Body of pancreas (tissue), 4 donors: ENCODE data around the gene NKIRAS2.
"Not testable (repeated sequence)": the region's sequence is repeated elsewhere in the genome, so short reads cannot be mapped to it uniquely, and the experiment has no call there.

Source experiments
- CTCF ChIP-seq, 7 experiments: fragments of 450-650 bp in 4 of 7; fragments of 200-600 bp in 3 of 7; sonication (generic) in 3 of 7; IDR thresholded peaks; one replicate each; pipeline ENCODE4 v1.5.1; 2016 to 2019; ENCODE audit warnings: antibody characterized with exemption in 7 of 7
- POLR2A ChIP-seq, 3 donors: fragments of 450-650 bp; IDR thresholded peaks; one replicate each; pipeline ENCODE4 v1.6.1; 2016; ENCODE audit warnings: antibody characterized with exemption in 3 of 3, mild to moderate bottlenecking in 2 of 3

GRCh38 chr17:42013740-42014139, 6.2 kb upstream of the NKIRAS2 start:
- TF ChIP-seq POLR2A, CTCF (IDR thresholded peaks at IDR 0.05): not testable (repeated sequence)
